Inflammatory macrophage treated with lipopolysaccharide for 4 hours (primary cell): ENCODE measurements around the gene TCERG1L.
"Not testable (repeated sequence)": the region's sequence is repeated elsewhere in the genome, so short reads cannot be mapped to it uniquely, and the experiment has no call there.

Experiments
- DNase-seq: peaks from one replicate; pipeline ENCODE4 v3.0.0-alpha.2; 2020

Gene TCERG1L

GRCh38 chr10:131140606-131141005, 170.9 kb downstream of the TCERG1L start:
- no peak for DNase-seq

- DNase-seq: no peak
These were observed 174.3 kb downstream of the TCERG1L start for GRCh38 chr10:131137223-131137622.

- DNase-seq: not testable (repeated sequence)
These were observed 175.2 kb downstream of the TCERG1L start for GRCh38 chr10:131136336-131136735.

GRCh38 chr10:131135716-131136115, 175.8 kb downstream of the TCERG1L start:
- DNase-seq: no peak

- DNase-seq: no peak
These were observed 176.9 kb downstream of the TCERG1L start for GRCh38 chr10:131134651-131135050.

GRCh38 chr10:131134001-131134576, 177.4 kb downstream of the TCERG1L start:
- DNase-seq: no peak

- DNase-seq: no peak
These were observed 178.8 kb downstream of the TCERG1L start for GRCh38 chr10:131132681-131133080.

- no peak for DNase-seq
These were observed 179.6 kb downstream of the TCERG1L start for GRCh38 chr10:131131726-131132591.

GRCh38 chr10:131130025-131130424, 181.5 kb downstream of the TCERG1L start:
- DNase-seq: no peak

- no peak for DNase-seq
These were observed 182.0 kb downstream of the TCERG1L start for GRCh38 chr10:131129544-131129943.

GRCh38 chr10:131128731-131129130, 182.8 kb downstream of the TCERG1L start:
- no peak for DNase-seq

- DNase-seq: no peak
These were observed 183.9 kb downstream of the TCERG1L start for GRCh38 chr10:131127610-131128009.

- DNase-seq: no peak
These were observed 184.4 kb downstream of the TCERG1L start for GRCh38 chr10:131127138-131127589.

GRCh38 chr10:131126321-131127137, 185.0 kb downstream of the TCERG1L start:
- no peak for DNase-seq

GRCh38 chr10:131125511-131126225, 185.9 kb downstream of the TCERG1L start:
- DNase-seq: no peak

- no peak for DNase-seq
These were observed 186.6 kb downstream of the TCERG1L start for GRCh38 chr10:131124945-131125344.

- DNase-seq: no peak
These were observed 188.0 kb downstream of the TCERG1L start for GRCh38 chr10:131123496-131123895.

GRCh38 chr10:131121511-131122035, 189.9 kb downstream of the TCERG1L start:
- no peak for DNase-seq

GRCh38 chr10:131119626-131120355, 191.7 kb downstream of the TCERG1L start:
- no peak for DNase-seq

GRCh38 chr10:131117416-131118212, 193.9 kb downstream of the TCERG1L start:
- no peak for DNase-seq

GRCh38 chr10:131116991-131117375, 194.5 kb downstream of the TCERG1L start:
- DNase-seq: no peak
